PC-9 (cell line): Measurements from ENCODE around the gene TSHZ2. TPM values are rescaled to one million over a fixed set of nuclear protein-coding genes. Genes with fewer than 3 reads are reported as not detected.
"Not testable (repeated sequence)": the region's sequence is repeated elsewhere in the genome, so short reads cannot be mapped to it uniquely, and the experiment has no call there.

Source experiments
- BruUV-seq: library from RNA; stranded (reverse); fragments of 400-500 nt; replicated peaks from 2 replicates; lab custom pipeline; 2021; lab: Mats Ljungman, UMichigan
- CTCF ChIA-PET: fragments of 300-600 bp; sonication (Branson Sonifier 250); formaldehyde crosslinking; loops from one replicate; lab custom pipeline; 2022; ENCODE audit warnings: antibody characterized with exemption; lab: Charles Lee
- POLR2A ChIA-PET: fragments of 300-600 bp; sonication (Branson Sonifier 250); formaldehyde crosslinking; loops from one replicate; lab custom pipeline; 2022; ENCODE audit warnings: antibody characterized with exemption; ENCODE audit not compliant: unreplicated experiment; lab: Charles Lee
- DNase-seq, 2 experiments: peaks; one replicate each; pipeline versions ENCODE4 v3.0.0 to v3.0.0-alpha.2; 2015 to 2022; ENCODE audit warnings: mixed read lengths in 1 of 2
- H2AFZ ChIP-seq: fragments of 200-600 bp; sonication (generic); 2 replicates; pipeline ENCODE4 v1.8.1; 2017; ENCODE audit warnings: antibody characterized with exemption
- H3F3A ChIP-seq: fragments of 200-600 bp; sonication (generic); 2 replicates; pipeline ENCODE4 v1.8.1; 2017; ENCODE audit warnings: antibody characterized with exemption, mild to moderate bottlenecking, low read depth; ENCODE audit not compliant: insufficient read depth
- H3K27ac ChIP-seq: fragments of 200-600 bp; sonication (generic); 2 replicates; pipeline ENCODE4 v1.6.1; 2016; ENCODE audit warnings: mixed run types
- H3K27me3 ChIP-seq: fragments of 200-600 bp; sonication (generic); 2 replicates; pipeline ENCODE4 v1.6.1; 2016; ENCODE audit warnings: low read depth, mixed run types; ENCODE audit not compliant: insufficient read depth
- H3K36me3 ChIP-seq: fragments of 200-600 bp; sonication (generic); 2 replicates; pipeline ENCODE4 v1.6.1; 2016; ENCODE audit warnings: low read depth, mixed run types
- H3K4me1 ChIP-seq: fragments of 200-600 bp; sonication (generic); replicated peaks from 2 replicates; pipeline ENCODE4 v1.6.1; 2016; ENCODE audit warnings: mixed run types; ENCODE audit not compliant: insufficient read depth
- H3K4me2 ChIP-seq: fragments of 200-600 bp; sonication (generic); 2 replicates; pipeline ENCODE4 v1.6.1; 2017; ENCODE audit warnings: mixed run types
- H3K4me3 ChIP-seq: fragments of 200-600 bp; sonication (generic); 2 replicates; pipeline ENCODE4 v1.6.1; 2016; ENCODE audit warnings: mixed run types
- H3K79me2 ChIP-seq: fragments of 200-600 bp; sonication (generic); 2 replicates; pipeline ENCODE4 v1.6.1; 2017; ENCODE audit warnings: low read depth, mixed run types
- H3K9me2 ChIP-seq: fragments of 200-600 bp; sonication (generic); 2 replicates; pipeline ENCODE4 v1.8.1; 2017; ENCODE audit warnings: mild to moderate bottlenecking; ENCODE audit not compliant: insufficient read depth
- H3K9me3 ChIP-seq: fragments of 200-600 bp; sonication (generic); 2 replicates; pipeline ENCODE4 v1.8.1; 2016; ENCODE audit warnings: low read depth; ENCODE audit not compliant: insufficient read depth
- H4K20me1 ChIP-seq: fragments of 200-600 bp; sonication (generic); 2 replicates; pipeline ENCODE4 v1.8.1; 2017; ENCODE audit not compliant: insufficient read depth
- CTCF ChIP-seq: fragments of 200-600 bp; sonication (generic); conservative IDR thresholded peaks from 2 replicates; pipeline ENCODE4 v1.6.1; 2017; ENCODE audit warnings: mixed run types, antibody characterized with exemption, mild to moderate bottlenecking, moderate library complexity
- EZH2 ChIP-seq: fragments of 200-600 bp; sonication (generic); IDR thresholded peaks from 2 replicates; pipeline ENCODE4 v1.8.0; 2017; ENCODE audit warnings: antibody characterized with exemption, low read depth
- intact Hi-C: fragments of 100-400 bp; cut with micrococcal nuclease; formaldehyde crosslinking; loops from one replicate; pipeline ENCODE4 v1.10.0; 2022; ENCODE audit not compliant: unreplicated experiment
- total RNA-seq: library from RNA; stranded (reverse); gene quantifications from 2 replicates; pipeline ENCODE4 v1.2.3, GENCODE V29; 2021

The TSHZ2 gene
- total RNA-seq, 1 experiment from 2014 or later: not detected

- Histone ChIP-seq H3K9me2 (no peaks in the 10 kb centered on the region), H3K79me2 (no peaks in the 10 kb centered on the region), H3K9me3 (no peaks in the 10 kb centered on the region), H3K4me2 (no peak overlapping the region), H3K27ac (no peak overlapping the region), H2AFZ (no peak overlapping the region), H3K36me3 (no peaks in the 10 kb centered on the region), H3F3A (no peaks in the 10 kb centered on the region), H3K27me3 (peaks cover 34% of the 10 kb centered on the region), H3K4me3 (no peak overlapping the region), H4K20me1 (no peaks in the 10 kb centered on the region), H3K4me1 (no peaks in the 10 kb centered on the region)
- BruUV-seq: no TSS peak
- intact Hi-C loops: no loop called here
- no peak for TF ChIP-seq EZH2
- no peak for TF ChIP-seq CTCF
- DNase-seq: no peak
- ChIA-PET POLR2A (no interaction called here), CTCF (no interaction called here)
Observed at GRCh38 chr20:53085720-53086119, 113.6 kb downstream of the TSHZ2 start.

GRCh38 chr20:53087037-53087777 lies 115.0 kb downstream of the TSHZ2 start:
- H3K36me3 ChIP-seq: no peaks in the 10 kb centered on the region
- no peaks in the 10 kb centered on the region for H3K9me3 ChIP-seq
- TF ChIP-seq CTCF (no peak), EZH2 (no peak)
- CTCF ChIA-PET: no interaction called here
- intact Hi-C loops: no loop called here
- no peak overlapping the region for H2AFZ ChIP-seq
- H3K4me1 ChIP-seq: no peaks in the 10 kb centered on the region
- no peaks in the 10 kb centered on the region for H4K20me1 ChIP-seq
- H3K9me2 ChIP-seq: no peaks in the 10 kb centered on the region
- H3F3A ChIP-seq: no peaks in the 10 kb centered on the region
- DNase-seq: no peak
- H3K4me3 ChIP-seq: no peak overlapping the region
- POLR2A ChIA-PET: no interaction called here
- H3K4me2 ChIP-seq: no peak overlapping the region
- no TSS peak for BruUV-seq
- H3K27me3 ChIP-seq: peaks cover 36% of the 10 kb centered on the region
- no peaks in the 10 kb centered on the region for H3K79me2 ChIP-seq
- no peak overlapping the region for H3K27ac ChIP-seq

GRCh38 chr20:53088786-53089185 lies 116.6 kb downstream of the TSHZ2 start:
- Histone ChIP-seq H3K79me2 (no peaks in the 10 kb centered on the region), H3F3A (no peaks in the 10 kb centered on the region), H3K27me3 (peaks cover 43% of the 10 kb centered on the region), H2AFZ (no peak overlapping the region), H3K9me2 (no peaks in the 10 kb centered on the region), H4K20me1 (no peaks in the 10 kb centered on the region), H3K4me3 (no peak overlapping the region), H3K4me2 (no peak overlapping the region), H3K27ac (no peak overlapping the region), H3K4me1 (no peaks in the 10 kb centered on the region), H3K9me3 (no peaks in the 10 kb centered on the region), H3K36me3 (no peaks in the 10 kb centered on the region)
- DNase-seq: no peak
- CTCF ChIA-PET: no interaction called here
- no peak for TF ChIP-seq CTCF
- no peak for TF ChIP-seq EZH2
- POLR2A ChIA-PET: no interaction called here
- no TSS peak for BruUV-seq
- intact Hi-C loops: no loop called here

GRCh38 chr20:53089851-53090250 lies 117.7 kb downstream of the TSHZ2 start:
- peaks cover 37% of the 10 kb centered on the region for H3K27me3 ChIP-seq
- H3K4me2 ChIP-seq, H2AFZ ChIP-seq, POLR2A ChIA-PET, H3K27ac ChIP-seq, H4K20me1 ChIP-seq, DNase-seq, H3K4me1 ChIP-seq, intact Hi-C loops, H3K36me3 ChIP-seq, H3K9me2 ChIP-seq, H3K9me3 ChIP-seq, H3F3A ChIP-seq, H3K79me2 ChIP-seq, CTCF ChIA-PET, BruUV-seq, H3K4me3 ChIP-seq: not testable (repeated sequence)
